CD4-positive, alpha-beta memory T cell (primary cell): ENCODE results near the gene IER3. TPM values are rescaled to one million over a fixed set of nuclear protein-coding genes. Genes with fewer than 3 reads are reported as not detected.
A peak's percentile ranks its signal among the peaks of the same experiment; 100 is the strongest.
"Not testable (repeated sequence)": the region's sequence is repeated elsewhere in the genome, so short reads cannot be mapped to it uniquely, and the experiment has no call there.

Experiments used
- CTCF ChIA-PET: fragments of 350-600 bp; sonication (Branson Sonifier 250); formaldehyde crosslinking; loops from one replicate; lab custom pipeline; 2021; ENCODE audit warnings: inconsistent platforms; ENCODE audit not compliant: partially characterized antibody; lab: Charles Lee
- POLR2A ChIA-PET: fragments of 350-600 bp; sonication (Branson Sonifier 250); formaldehyde crosslinking; loops from one replicate; lab custom pipeline; 2021; ENCODE audit not compliant: partially characterized antibody; lab: Charles Lee
- DNase-seq, 5 donors: peaks; one replicate each; pipeline versions ENCODE4 v3.0.0 to v3.0.0-alpha.2; 2020 to 2022; ENCODE audit warnings: mixed read lengths in 1 of 5
- H3K27ac ChIP-seq: one replicate; pipeline ENCODE4 v1.7.0; 2013; ENCODE audit warnings: low read depth, low read length
- H3K27me3 ChIP-seq: 2 replicates; pipeline ENCODE4 v1.7.0; 2013; ENCODE audit warnings: mild to moderate bottlenecking, low read length, moderate library complexity; ENCODE audit not compliant: insufficient read depth
- H3K36me3 ChIP-seq: 2 replicates; pipeline ENCODE4 v1.7.0; 2013; ENCODE audit warnings: mild to moderate bottlenecking, low read length, moderate library complexity; ENCODE audit not compliant: insufficient read depth
- H3K4me1 ChIP-seq: 2 replicates; pipeline ENCODE4 v1.7.0; 2013; ENCODE audit warnings: mild to moderate bottlenecking, low read length, moderate library complexity; ENCODE audit not compliant: insufficient read depth
- H3K4me3 ChIP-seq, 2 donors: one replicate each; pipeline ENCODE4 v1.7.0; 2013; ENCODE audit warnings: low read length in 2 of 2, mild to moderate bottlenecking in 1 of 2
- H3K9me3 ChIP-seq, 2 donors: one replicate each; pipeline ENCODE4 v1.7.0; 2013; ENCODE audit warnings: low read length in 2 of 2, control low read depth in 1 of 2; ENCODE audit not compliant: control insufficient read depth in 1 of 2
- H3K27ac Mint-ChIP-seq, 7 donors: one replicate each; pipeline ENCODE4 v1.8.0; 2020 to 2021; ENCODE audit warnings: mixed read lengths in 7 of 7, mild to moderate bottlenecking in 6 of 7, inconsistent platforms in 3 of 7, moderate library complexity in 3 of 7
- H3K27me3 Mint-ChIP-seq, 2 donors: one replicate each; pipeline ENCODE4 v1.8.0; 2020 to 2021; ENCODE audit warnings: mixed read lengths in 2 of 2
- H3K36me3 Mint-ChIP-seq, 2 donors: one replicate each; pipeline ENCODE4 v1.8.0; 2020 to 2021; ENCODE audit warnings: mixed read lengths in 2 of 2, inconsistent platforms in 1 of 2, mild to moderate bottlenecking in 1 of 2
- H3K4me1 Mint-ChIP-seq, 4 donors: one replicate each; pipeline ENCODE4 v1.8.0; 2020 to 2021; ENCODE audit warnings: mixed read lengths in 4 of 4, mild to moderate bottlenecking in 1 of 4
- H3K4me3 Mint-ChIP-seq, 8 donors: one replicate each; pipeline ENCODE4 v1.8.0; 2020 to 2021; ENCODE audit warnings: mixed read lengths in 8 of 8, mild to moderate bottlenecking in 7 of 8, moderate library complexity in 6 of 8, inconsistent platforms in 3 of 8
- H3K9me3 Mint-ChIP-seq, 8 donors: one replicate each; pipeline ENCODE4 v1.8.0; 2020 to 2021; ENCODE audit warnings: mixed read lengths in 8 of 8, mild to moderate bottlenecking in 5 of 8, inconsistent platforms in 3 of 8, moderate library complexity in 1 of 8
- intact Hi-C: fragments of 100-400 bp; cut with micrococcal nuclease; formaldehyde crosslinking; loops from one replicate; pipeline ENCODE4 v1.15.1; 2023
- polyA plus RNA-seq, 2 donors: library from polyadenylated mRNA; unstranded; fragments of 300-500 nt; fragmentation: Illumina TruSeq; gene quantifications; one replicate each; pipeline ENCODE4 v1.2.3, GENCODE V29; 2021
- total RNA-seq, 2 experiments: library from RNA; stranded (reverse); gene quantifications; one replicate each; pipeline ENCODE4 v1.2.3, GENCODE V29; 2021

Gene IER3
- total and polyA plus RNA-seq, 4 experiments from 2014 or later: 0.77 to 11.4 (median 6.1) TPM

- H3K9me3 Mint-ChIP-seq, H3K36me3 Mint-ChIP-seq, H3K9me3 ChIP-seq, CTCF ChIA-PET, intact Hi-C loops, H3K4me3 ChIP-seq, H3K27ac ChIP-seq, H3K27me3 Mint-ChIP-seq, DNase-seq, H3K36me3 ChIP-seq, H3K27me3 ChIP-seq: not testable (repeated sequence)
- POLR2A ChIA-PET: interaction anchor here (1.8 kb wide), 1 partner anchor 18 kb away, joined by 3 read pairs; no protein-coding TSS in a partner anchor
- peaks cover 35% of the 10 kb centered on the region for H3K4me1 ChIP-seq
- Mint-ChIP-seq H3K4me1 (peaks cover 34 to 51% (median 41%) of the 10 kb centered on the region in 4 donors), H3K4me3 (peak overlapping the region in 1 of 8 donors; percentile 59), H3K27ac (peak overlapping the region in 3 of 7 donors; percentile 2 to 52 (median 10))
Observed at GRCh38 chr6:30764490-30765043, 20.2 kb upstream of the IER3 start.

- no peaks in the 10 kb centered on the region for H3K36me3 Mint-ChIP-seq
- H3K27ac ChIP-seq: no peak overlapping the region
- peak overlapping the region in 3 of 8 donors; percentile 13 to 64 (median 48) for H3K4me3 Mint-ChIP-seq
- CTCF ChIA-PET: no interaction called here
- POLR2A ChIA-PET: interaction anchor here (1.8 kb wide), 1 partner anchor 17 kb away, joined by 3 read pairs; no protein-coding TSS in a partner anchor
- no peaks in the 10 kb centered on the region for H3K9me3 Mint-ChIP-seq
- peaks cover 28 to 43% (median 34%) of the 10 kb centered on the region in 4 donors for H3K4me1 Mint-ChIP-seq
- H3K4me1 ChIP-seq: peaks cover 28% of the 10 kb centered on the region
- H3K36me3 ChIP-seq: no peaks in the 10 kb centered on the region
- H3K4me3 ChIP-seq: no peak overlapping the region
- peak overlapping the region in 6 of 7 donors; percentile 2 to 55 (median 20) for H3K27ac Mint-ChIP-seq
- H3K9me3 ChIP-seq: no peaks in the 10 kb centered on the region
- intact Hi-C loops: no loop called here
- no peaks in the 10 kb centered on the region for H3K27me3 Mint-ChIP-seq
- no peaks in the 10 kb centered on the region for H3K27me3 ChIP-seq
- no peak for DNase-seq
Observed at GRCh38 chr6:30763618-30764489, 19.5 kb upstream of the IER3 start.

- no peaks in the 10 kb centered on the region for H3K36me3 ChIP-seq
- ChIA-PET CTCF (interaction anchor here (0.6 to 0.8 kb wide), 3 partner anchors 11 to 59 kb away, joined by 3 read pairs; no protein-coding TSS in a partner anchor), POLR2A (no interaction called here)
- intact Hi-C loops: no loop called here
- Mint-ChIP-seq H3K4me1 (peaks cover 21 to 37% (median 28%) of the 10 kb centered on the region in 4 donors), H3K27me3 (no peaks in the 10 kb centered on the region), H3K9me3 (no peaks in the 10 kb centered on the region), H3K27ac (peak overlapping the region in 1 of 7 donors; percentile 12), H3K4me3 (no peak overlapping the region), H3K36me3 (no peaks in the 10 kb centered on the region)
- no peaks in the 10 kb centered on the region for H3K27me3 ChIP-seq
- H3K4me1 ChIP-seq: peaks cover 21% of the 10 kb centered on the region
- H3K27ac ChIP-seq: no peak overlapping the region
- no peak overlapping the region for H3K4me3 ChIP-seq
- H3K9me3 ChIP-seq: no peaks in the 10 kb centered on the region
- no peak for DNase-seq
Observed at GRCh38 chr6:30763155-30763617, 18.8 kb upstream of the IER3 start.

GRCh38 chr6:30761791-30762429 lies 17.6 kb upstream of the IER3 start:
- no peak overlapping the region for H3K27ac Mint-ChIP-seq
- no peak overlapping the region for H3K27ac ChIP-seq
- no peaks in the 10 kb centered on the region for H3K9me3 ChIP-seq
- no peak for DNase-seq
- POLR2A ChIA-PET: interaction anchor here (0.9 kb wide), 1 partner anchor 9 kb away, joined by 3 read pairs; no protein-coding TSS in a partner anchor
- peaks cover 15 to 28% (median 22%) of the 10 kb centered on the region in 4 donors for H3K4me1 Mint-ChIP-seq
- H3K4me3 Mint-ChIP-seq: no peak overlapping the region
- no peaks in the 10 kb centered on the region for H3K27me3 Mint-ChIP-seq
- H3K36me3 ChIP-seq: no peaks in the 10 kb centered on the region
- H3K36me3 Mint-ChIP-seq: no peaks in the 10 kb centered on the region
- H3K27me3 ChIP-seq: no peaks in the 10 kb centered on the region
- H3K4me3 ChIP-seq: no peak overlapping the region
- intact Hi-C loops: no loop called here
- peaks cover 11% of the 10 kb centered on the region for H3K4me1 ChIP-seq
- H3K9me3 Mint-ChIP-seq: no peaks in the 10 kb centered on the region
- CTCF ChIA-PET: no interaction called here

GRCh38 chr6:30760549-30760948 lies 16.2 kb upstream of the IER3 start:
- CTCF ChIA-PET: interaction anchor here (0.6 to 1.1 kb wide), 2 partner anchors 49 to 322 kb away, joined by 3 to 4 read pairs; no protein-coding TSS in a partner anchor
- Mint-ChIP-seq H3K4me3 (no peak overlapping the region), H3K27me3 (no peaks in the 10 kb centered on the region), H3K27ac (no peak overlapping the region), H3K4me1 (peaks cover 10 to 22% (median 19%) of the 10 kb centered on the region in 4 donors), H3K9me3 (no peaks in the 10 kb centered on the region), H3K36me3 (no peaks in the 10 kb centered on the region)
- Histone ChIP-seq H3K27me3 (no peaks in the 10 kb centered on the region), H3K36me3 (no peaks in the 10 kb centered on the region), H3K27ac (no peak overlapping the region), H3K4me1 (peaks cover 7% of the 10 kb centered on the region), H3K4me3 (no peak overlapping the region), H3K9me3 (no peaks in the 10 kb centered on the region)
- DNase-seq: no peak
- intact Hi-C loops: no loop called here
- POLR2A ChIA-PET: no interaction called here

GRCh38 chr6:30759575-30760239 lies 15.4 kb upstream of the IER3 start:
- no peaks in the 10 kb centered on the region for H3K27me3 Mint-ChIP-seq
- intact Hi-C loops: no loop called here
- no peaks in the 10 kb centered on the region for H3K9me3 Mint-ChIP-seq
- DNase-seq: no peak
- H3K4me1 Mint-ChIP-seq: peaks cover 8 to 22% (median 15%) of the 10 kb centered on the region in 4 donors
- Histone ChIP-seq H3K9me3 (no peaks in the 10 kb centered on the region), H3K4me1 (peaks cover 7% of the 10 kb centered on the region), H3K4me3 (no peak overlapping the region), H3K36me3 (no peaks in the 10 kb centered on the region), H3K27ac (no peak overlapping the region), H3K27me3 (no peaks in the 10 kb centered on the region)
- H3K4me3 Mint-ChIP-seq: no peak overlapping the region
- no peaks in the 10 kb centered on the region for H3K36me3 Mint-ChIP-seq
- ChIA-PET POLR2A (no interaction called here), CTCF (no interaction called here)
- peak overlapping the region in 1 of 7 donors; percentile 78 for H3K27ac Mint-ChIP-seq
